GM12891 (cell line): Measurements from ENCODE around the gene NUCB2.

Source experiments
- PAX5 ChIP-seq: IDR thresholded peaks from 2 replicates; pipeline ENCODE4 v1.6.1; 2011; ENCODE audit warnings: low read length, moderate library complexity, mild to moderate bottlenecking; ENCODE audit not compliant: insufficient read depth, severe bottlenecking
- POLR2A ChIP-seq: IDR thresholded peaks from 2 replicates; pipeline ENCODE4 v1.6.1; 2011; ENCODE audit warnings: low read depth, low read length, control low read depth
- POLR2AphosphoS5 ChIP-seq: IDR thresholded peaks from 2 replicates; pipeline ENCODE4 v1.6.1; 2011; ENCODE audit warnings: low read depth, low read length, control low read depth
- SPI1 ChIP-seq: IDR thresholded peaks from 2 replicates; pipeline ENCODE4 v1.6.1; 2011; ENCODE audit warnings: low read depth, low read length, control low read depth
- TAF1 ChIP-seq: IDR thresholded peaks from 2 replicates; pipeline ENCODE4 v1.6.1; 2011; ENCODE audit warnings: low read depth, low read length, control low read depth

- no peak for TF ChIP-seq POLR2A
- peak; percentile 92 for TF ChIP-seq SPI1
- TF ChIP-seq POLR2AphosphoS5 = no peak
- TF ChIP-seq TAF1 = no peak
- TF ChIP-seq PAX5 = no peak
Measured at GRCh38 chr11:17230867-17231851, 45.4 kb upstream of the NUCB2 start.
